Right lobe of liver (tissue), 4 donors: ENCODE measurements around the gene NR1I3.

Experiments used
- POLR2A ChIP-seq: fragments of 450-650 bp; IDR thresholded peaks from one replicate; pipeline ENCODE4 v1.6.1; 2017; ENCODE audit warnings: antibody characterized with exemption, mild to moderate bottlenecking
- TF ChIP-seq, protein P1 (sequence below), 4 donors: fragments of 200-600 bp in 3 of 4; fragments of 450-650 bp in 1 of 4; IDR thresholded peaks; one replicate each; pipeline versions ENCODE4 v1.5.1 to v1.8.0; 2016 to 2022; ENCODE audit warnings: antibody characterized with exemption in 4 of 4, mild to moderate bottlenecking in 2 of 4
- donor health status: DM: no; HTN: no; CAD: no.
- donor health status: DM: no; HTN: no; CAD: no.
- donor health status: DM: no; HTN: yes; CAD: no.

DNA sequence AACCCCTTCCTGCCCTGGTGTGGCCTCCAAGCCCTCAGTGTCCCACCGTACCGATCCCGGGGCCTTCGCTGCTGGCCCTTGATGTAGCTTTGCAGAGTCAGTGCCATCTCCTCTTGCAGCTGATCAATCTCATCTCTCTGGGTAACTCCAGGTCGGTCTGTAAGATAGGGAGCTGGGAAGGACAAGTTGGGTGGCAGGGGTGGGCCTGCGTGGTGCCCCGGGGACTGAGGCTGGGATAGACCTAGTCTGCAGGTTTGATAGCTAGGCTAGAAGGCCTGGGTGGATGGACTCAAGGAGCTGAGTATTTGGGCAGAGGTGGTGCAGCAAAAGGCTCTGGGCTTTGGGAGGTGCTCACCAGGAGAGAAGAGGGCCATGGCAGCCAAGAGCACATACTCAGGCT, 7.2 kb downstream of the NR1I3 start:
- TF ChIP-seq, protein P1, sequence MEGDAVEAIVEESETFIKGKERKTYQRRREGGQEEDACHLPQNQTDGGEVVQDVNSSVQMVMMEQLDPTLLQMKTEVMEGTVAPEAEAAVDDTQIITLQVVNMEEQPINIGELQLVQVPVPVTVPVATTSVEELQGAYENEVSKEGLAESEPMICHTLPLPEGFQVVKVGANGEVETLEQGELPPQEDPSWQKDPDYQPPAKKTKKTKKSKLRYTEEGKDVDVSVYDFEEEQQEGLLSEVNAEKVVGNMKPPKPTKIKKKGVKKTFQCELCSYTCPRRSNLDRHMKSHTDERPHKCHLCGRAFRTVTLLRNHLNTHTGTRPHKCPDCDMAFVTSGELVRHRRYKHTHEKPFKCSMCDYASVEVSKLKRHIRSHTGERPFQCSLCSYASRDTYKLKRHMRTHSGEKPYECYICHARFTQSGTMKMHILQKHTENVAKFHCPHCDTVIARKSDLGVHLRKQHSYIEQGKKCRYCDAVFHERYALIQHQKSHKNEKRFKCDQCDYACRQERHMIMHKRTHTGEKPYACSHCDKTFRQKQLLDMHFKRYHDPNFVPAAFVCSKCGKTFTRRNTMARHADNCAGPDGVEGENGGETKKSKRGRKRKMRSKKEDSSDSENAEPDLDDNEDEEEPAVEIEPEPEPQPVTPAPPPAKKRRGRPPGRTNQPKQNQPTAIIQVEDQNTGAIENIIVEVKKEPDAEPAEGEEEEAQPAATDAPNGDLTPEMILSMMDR (IDR thresholded peaks at IDR 0.05) = no peak
- no peak for TF ChIP-seq POLR2A
